Fibroblast of lung (primary cell): ENCODE measurements around the gene FAM193A. TPM values are rescaled to one million over a fixed set of nuclear protein-coding genes. Genes with fewer than 3 reads are reported as not detected.

Experiments
- DNase-seq, 2 donors: peaks; one replicate each; pipeline versions ENCODE4 v3.0.0 to v3.0.0-alpha.2; 2010; ENCODE audit warnings: low read depth in 2 of 2
- H2AFZ ChIP-seq: 2 replicates; pipeline ENCODE4 v1.5.1; 2012; ENCODE audit warnings: low read length, control low read depth, inconsistent platforms
- H3K27ac ChIP-seq: 2 replicates; pipeline ENCODE4 v1.5.1; 2011; ENCODE audit warnings: low read length, control low read depth; ENCODE audit not compliant: insufficient read depth
- H3K27me3 ChIP-seq: 2 replicates; pipeline ENCODE4 v1.5.1; 2011; ENCODE audit warnings: mild to moderate bottlenecking, low read length; ENCODE audit not compliant: control insufficient read depth, insufficient read depth
- H3K36me3 ChIP-seq: 2 replicates; pipeline ENCODE4 v1.5.1; 2011; ENCODE audit warnings: low read length; ENCODE audit not compliant: control insufficient read depth, insufficient read depth
- H3K4me1 ChIP-seq: 2 replicates; pipeline ENCODE4 v1.5.1; 2011; ENCODE audit warnings: low read length; ENCODE audit not compliant: control insufficient read depth, insufficient read depth; ENCODE audit errors: extremely low read depth
- H3K4me2 ChIP-seq: 2 replicates; pipeline ENCODE4 v1.5.1; 2011; ENCODE audit warnings: low read length, control low read depth; ENCODE audit not compliant: insufficient read depth; ENCODE audit errors: extremely low read depth
- H3K4me3 ChIP-seq, 4 experiments: fragments of 200-600 bp in 1 of 4; sonication (generic) in 1 of 4; replicated peaks in 1 of 4; 2 replicates each; pipeline ENCODE4 v1.5.1; 2011 to 2016; ENCODE audit warnings: low read length in 4 of 4, low read depth in 3 of 4, mild to moderate bottlenecking in 3 of 4, control low read depth in 2 of 4, inconsistent platforms in 1 of 4, mixed read lengths in 1 of 4; ENCODE audit not compliant: insufficient read depth in 1 of 4; ENCODE audit errors: control extremely low read depth in 1 of 4
- H3K79me2 ChIP-seq: 2 replicates; pipeline ENCODE4 v1.5.1; 2012; ENCODE audit warnings: mild to moderate bottlenecking, low read length, inconsistent platforms; ENCODE audit not compliant: control insufficient read depth, insufficient read depth
- H3K9ac ChIP-seq: 2 replicates; pipeline ENCODE4 v1.5.1; 2011; ENCODE audit warnings: mild to moderate bottlenecking, low read length, control low read depth; ENCODE audit not compliant: insufficient read depth
- H3K9me3 ChIP-seq: 2 replicates; pipeline ENCODE4 v1.5.1; 2012; ENCODE audit warnings: low read depth, low read length; ENCODE audit not compliant: control insufficient read depth, insufficient read depth
- H4K20me1 ChIP-seq: 2 replicates; pipeline ENCODE4 v1.5.1; 2011; ENCODE audit warnings: low read length; ENCODE audit not compliant: control insufficient read depth, insufficient read depth; ENCODE audit errors: extremely low read depth
- CTCF ChIP-seq, 2 donors: IDR thresholded peaks in 1 of 2; conservative IDR thresholded peaks in 1 of 2; 1 replicate in 1 of 2; 2 replicates in 1 of 2; pipeline ENCODE4 v1.5.1; 2011 to 2012; ENCODE audit warnings: low read length in 2 of 2, control low read depth in 1 of 2, inconsistent platforms in 1 of 2, low read depth in 1 of 2, mild to moderate bottlenecking in 1 of 2
- EZH2 ChIP-seq: IDR thresholded peaks from 2 replicates; pipeline ENCODE4 v1.5.1; 2012; ENCODE audit warnings: low read length, control low read depth, mild to moderate bottlenecking; ENCODE audit errors: missing control alignments
- polyA plus RNA-seq, 2 donors: library from polyadenylated mRNA; depleted of rRNA in 1 of 2; stranded (reverse) in 1 of 2; unstranded in 1 of 2; fragments of >200 nt; gene quantifications; 2 replicates each; pipeline ENCODE4 v1.2.1, GENCODE V29; 2011 to 2012; ENCODE audit warnings: missing spikeins in 1 of 2
- total RNA-seq: library from RNA; depleted of rRNA; stranded (reverse); fragments of >200 nt; gene quantifications from 2 replicates; pipeline ENCODE4 v1.2.1, GENCODE V29; 2014

FAM193A gene
- total and polyA plus RNA-seq, 2 donors (not counting 1 experiment from before 2014, with no cell fraction given): 5.6 to 10.9 TPM

- no peaks in the 10 kb centered on the region for H3K27me3 ChIP-seq
- H3K9me3 ChIP-seq: no peaks in the 10 kb centered on the region
- DNase-seq: peak in 1 of 2 donors; percentile 69
- H3K4me2 ChIP-seq: no peak overlapping the region
- no peak overlapping the region for H3K27ac ChIP-seq
- no peak overlapping the region for H2AFZ ChIP-seq
- TF ChIP-seq EZH2: no peak
- TF ChIP-seq CTCF (conservative IDR thresholded peaks at IDR 0.05 in 1 of 2, IDR thresholded peaks at IDR 0.05 in 1 of 2; ENCODE audit: low read depth in 1 of 2, low read length in 2 of 2): no peak
- no peaks in the 10 kb centered on the region for H4K20me1 ChIP-seq
- H3K4me1 ChIP-seq: no peaks in the 10 kb centered on the region
- H3K9ac ChIP-seq: no peak overlapping the region
- no peak overlapping the region for H3K4me3 ChIP-seq
- no peaks in the 10 kb centered on the region for H3K79me2 ChIP-seq
- H3K36me3 ChIP-seq: peaks cover 22% of the 10 kb centered on the region
These were observed 158.2 kb downstream of the FAM193A start for GRCh38 chr4:2694691-2695090.

GRCh38 chr4:2695346-2696060 lies 159.1 kb downstream of the FAM193A start:
- H3K79me2 ChIP-seq: no peaks in the 10 kb centered on the region
- H3K9me3 ChIP-seq: no peaks in the 10 kb centered on the region
- H3K9ac ChIP-seq: no peak overlapping the region
- TF ChIP-seq EZH2 (no peak), CTCF (conservative IDR thresholded peaks at IDR 0.05 in 1 of 2, IDR thresholded peaks at IDR 0.05 in 1 of 2; ENCODE audit: low read depth in 1 of 2, low read length in 2 of 2) (no peak)
- H3K4me2 ChIP-seq: no peak overlapping the region
- no peak overlapping the region for H2AFZ ChIP-seq
- no peaks in the 10 kb centered on the region for H4K20me1 ChIP-seq
- H3K27me3 ChIP-seq: no peaks in the 10 kb centered on the region
- H3K27ac ChIP-seq: no peak overlapping the region
- H3K36me3 ChIP-seq: peaks cover 28% of the 10 kb centered on the region
- no peak overlapping the region for H3K4me3 ChIP-seq
- no peaks in the 10 kb centered on the region for H3K4me1 ChIP-seq
- no peak for DNase-seq

- no peak overlapping the region for H3K4me3 ChIP-seq
- H2AFZ ChIP-seq: no peak overlapping the region
- no peak for DNase-seq
- no peak for TF ChIP-seq CTCF (conservative IDR thresholded peaks at IDR 0.05 in 1 of 2, IDR thresholded peaks at IDR 0.05 in 1 of 2; ENCODE audit: low read depth in 1 of 2, low read length in 2 of 2)
- TF ChIP-seq EZH2: no peak
- H4K20me1 ChIP-seq: no peaks in the 10 kb centered on the region
- no peaks in the 10 kb centered on the region for H3K79me2 ChIP-seq
- H3K9ac ChIP-seq: no peak overlapping the region
- peaks cover 27% of the 10 kb centered on the region for H3K36me3 ChIP-seq
- H3K4me2 ChIP-seq: no peak overlapping the region
- H3K27me3 ChIP-seq: no peaks in the 10 kb centered on the region
- H3K4me1 ChIP-seq: no peaks in the 10 kb centered on the region
- no peaks in the 10 kb centered on the region for H3K9me3 ChIP-seq
- H3K27ac ChIP-seq: no peak overlapping the region
These were observed 160.0 kb downstream of the FAM193A start for GRCh38 chr4:2696423-2696822.
